PFSK-1 (cell line): Measurements from ENCODE around the gene PLA2G4A.

Experiments
- FOXP2 ChIP-seq: optimal IDR thresholded peaks from 2 replicates; pipeline ENCODE3; 2011; ENCODE audit warnings: borderline replicate concordance, control low read depth, inconsistent platforms; ENCODE audit not compliant: insufficient read depth; ENCODE audit errors: extremely low read length, extremely low read depth
- POLR2AphosphoS5 ChIP-seq: IDR thresholded peaks from 2 replicates; pipeline ENCODE4 v1.6.1; 2012; ENCODE audit warnings: low read depth, mild to moderate bottlenecking, control low read depth, low read length, moderate library complexity
- SIN3A ChIP-seq: IDR thresholded peaks from 2 replicates; pipeline ENCODE4 v1.6.1; 2012; ENCODE audit warnings: mild to moderate bottlenecking, low read length, moderate library complexity, borderline replicate concordance; ENCODE audit not compliant: insufficient read depth
- TAF1 ChIP-seq: IDR thresholded peaks from 2 replicates; pipeline ENCODE4 v1.6.1; 2012; ENCODE audit warnings: low read length, control low read depth, borderline replicate concordance; ENCODE audit not compliant: insufficient read depth
- TF ChIP-seq, protein P1 (sequence below), 2 experiments: IDR thresholded peaks; 2 replicates each; pipeline versions ENCODE4 v1.6.1 to v1.8.0; 2011 to 2012; ENCODE audit warnings: low read depth in 2 of 2, low read length in 2 of 2, control low read depth in 1 of 2, inconsistent platforms in 1 of 2, mild to moderate bottlenecking in 1 of 2, moderate library complexity in 1 of 2; ENCODE audit not compliant: insufficient read depth in 1 of 2

Gene PLA2G4A

GRCh38 chr1:186865253-186865652 lies 36.5 kb downstream of the PLA2G4A start:
- TF ChIP-seq, protein P1, sequence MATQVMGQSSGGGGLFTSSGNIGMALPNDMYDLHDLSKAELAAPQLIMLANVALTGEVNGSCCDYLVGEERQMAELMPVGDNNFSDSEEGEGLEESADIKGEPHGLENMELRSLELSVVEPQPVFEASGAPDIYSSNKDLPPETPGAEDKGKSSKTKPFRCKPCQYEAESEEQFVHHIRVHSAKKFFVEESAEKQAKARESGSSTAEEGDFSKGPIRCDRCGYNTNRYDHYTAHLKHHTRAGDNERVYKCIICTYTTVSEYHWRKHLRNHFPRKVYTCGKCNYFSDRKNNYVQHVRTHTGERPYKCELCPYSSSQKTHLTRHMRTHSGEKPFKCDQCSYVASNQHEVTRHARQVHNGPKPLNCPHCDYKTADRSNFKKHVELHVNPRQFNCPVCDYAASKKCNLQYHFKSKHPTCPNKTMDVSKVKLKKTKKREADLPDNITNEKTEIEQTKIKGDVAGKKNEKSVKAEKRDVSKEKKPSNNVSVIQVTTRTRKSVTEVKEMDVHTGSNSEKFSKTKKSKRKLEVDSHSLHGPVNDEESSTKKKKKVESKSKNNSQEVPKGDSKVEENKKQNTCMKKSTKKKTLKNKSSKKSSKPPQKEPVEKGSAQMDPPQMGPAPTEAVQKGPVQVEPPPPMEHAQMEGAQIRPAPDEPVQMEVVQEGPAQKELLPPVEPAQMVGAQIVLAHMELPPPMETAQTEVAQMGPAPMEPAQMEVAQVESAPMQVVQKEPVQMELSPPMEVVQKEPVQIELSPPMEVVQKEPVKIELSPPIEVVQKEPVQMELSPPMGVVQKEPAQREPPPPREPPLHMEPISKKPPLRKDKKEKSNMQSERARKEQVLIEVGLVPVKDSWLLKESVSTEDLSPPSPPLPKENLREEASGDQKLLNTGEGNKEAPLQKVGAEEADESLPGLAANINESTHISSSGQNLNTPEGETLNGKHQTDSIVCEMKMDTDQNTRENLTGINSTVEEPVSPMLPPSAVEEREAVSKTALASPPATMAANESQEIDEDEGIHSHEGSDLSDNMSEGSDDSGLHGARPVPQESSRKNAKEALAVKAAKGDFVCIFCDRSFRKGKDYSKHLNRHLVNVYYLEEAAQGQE (IDR thresholded peaks at IDR 0.05; ENCODE audit: insufficient read depth in 1 of 2, low read depth in 2 of 2, low read length in 2 of 2): no peak
- TF ChIP-seq TAF1 (no peak), SIN3A (no peak), POLR2AphosphoS5 (no peak), FOXP2 (no peak)

DNA sequence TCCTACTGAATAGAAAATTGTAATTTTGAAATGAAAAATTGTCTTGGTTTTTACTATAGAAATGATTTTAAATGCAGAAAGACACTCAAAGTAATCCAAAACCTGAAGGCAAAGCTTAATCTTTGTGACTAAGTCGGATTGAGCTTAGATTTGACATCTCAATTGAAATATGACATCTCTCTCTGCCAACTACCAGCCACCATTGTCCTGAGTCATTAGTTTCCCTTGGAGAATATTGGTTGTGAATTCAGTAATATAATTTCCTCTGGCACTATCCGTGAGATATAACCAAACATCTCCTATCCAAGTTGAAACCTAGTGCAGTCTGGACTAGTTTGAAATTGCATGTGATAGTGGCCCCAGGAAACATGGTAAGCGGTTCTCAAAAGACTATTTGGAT lies 37.1 kb downstream of the PLA2G4A start:
- TF ChIP-seq, protein P1 (IDR thresholded peaks at IDR 0.05; ENCODE audit: insufficient read depth in 1 of 2, low read depth in 2 of 2, low read length in 2 of 2): no peak
- TF ChIP-seq SIN3A (no peak), FOXP2 (no peak), POLR2AphosphoS5 (no peak), TAF1 (no peak)

GRCh38 chr1:186869526-186870228 lies 40.9 kb downstream of the PLA2G4A start:
- TF ChIP-seq, protein P1 (IDR thresholded peaks at IDR 0.05; ENCODE audit: insufficient read depth in 1 of 2, low read depth in 2 of 2, low read length in 2 of 2): no peak
- TF ChIP-seq FOXP2 (no peak), TAF1 (no peak), SIN3A (no peak), POLR2AphosphoS5 (no peak)

DNA sequence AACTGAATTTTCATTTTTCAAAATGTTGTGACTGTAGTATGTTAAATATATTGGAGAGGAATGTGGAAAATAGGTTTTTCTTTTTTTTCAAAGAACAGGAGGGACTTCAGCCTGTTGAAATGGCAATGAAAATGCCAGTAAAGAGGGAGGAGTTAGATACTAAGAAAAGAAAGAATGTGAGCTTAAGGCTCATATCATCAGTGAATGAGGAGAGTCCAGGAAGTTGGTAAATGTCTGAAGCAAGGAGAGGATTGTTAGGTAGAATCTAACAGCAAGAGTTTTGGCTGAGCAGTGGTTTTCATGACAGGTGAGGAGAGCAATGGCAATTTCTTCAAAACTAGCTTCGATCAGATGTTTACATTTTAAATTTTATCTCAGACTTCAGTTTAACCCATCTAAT lies 43.0 kb downstream of the PLA2G4A start:
- TF ChIP-seq FOXP2 (no peak), TAF1 (no peak), SIN3A (no peak), POLR2AphosphoS5 (no peak)
- TF ChIP-seq, protein P1 (IDR thresholded peaks at IDR 0.05; ENCODE audit: insufficient read depth in 1 of 2, low read depth in 2 of 2, low read length in 2 of 2): no peak

DNA sequence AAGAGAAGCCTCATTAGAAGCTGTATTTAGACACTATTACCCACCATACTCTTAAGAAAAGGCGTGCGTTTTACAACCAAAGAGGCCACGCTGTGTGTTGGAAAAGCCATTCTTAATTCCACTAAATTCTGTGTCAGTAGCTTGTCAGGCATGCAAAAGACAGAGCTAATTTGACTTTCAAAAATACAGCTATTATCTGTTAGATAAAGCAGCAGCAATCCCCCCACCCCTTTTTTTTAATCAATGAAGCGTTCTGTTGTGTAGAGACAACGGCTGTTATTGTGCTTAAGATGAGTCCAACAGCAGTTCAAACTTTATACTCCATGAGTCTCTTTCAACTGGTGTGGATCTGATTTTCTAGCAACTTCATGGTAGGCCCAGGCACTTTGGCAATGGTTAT lies 43.5 kb downstream of the PLA2G4A start:
- TF ChIP-seq POLR2AphosphoS5 (no peak), SIN3A (no peak), FOXP2 (no peak), TAF1 (no peak)
- TF ChIP-seq, protein P1 (IDR thresholded peaks at IDR 0.05; ENCODE audit: insufficient read depth in 1 of 2, low read depth in 2 of 2, low read length in 2 of 2): no peak
